Mesenchymal stem cell (in vitro differentiated cells and primary cell): ENCODE measurements around the gene LRP1B.

Source experiments
- DNase-seq: peaks from one replicate; pipeline ENCODE4 v3.0.0-alpha.2; 2013
- H2AFZ ChIP-seq: one replicate; pipeline ENCODE4 v1.6.1; 2013; ENCODE audit warnings: low read depth, mild to moderate bottlenecking, control low read depth, inconsistent platforms, low read length, moderate library complexity
- H2AK5ac ChIP-seq: 2 replicates; pipeline ENCODE4 v1.6.1; 2013; ENCODE audit warnings: low read length, moderate library complexity, mild to moderate bottlenecking, inconsistent platforms; ENCODE audit not compliant: severe bottlenecking
- H2BK120ac ChIP-seq: one replicate; pipeline ENCODE4 v1.6.1; 2013; ENCODE audit warnings: low read depth, mild to moderate bottlenecking, inconsistent platforms, low read length, moderate library complexity
- H2BK12ac ChIP-seq, 2 experiments: one replicate each; pipeline ENCODE4 v1.6.1; 2013; ENCODE audit warnings: inconsistent platforms in 2 of 2, low read length in 2 of 2, mild to moderate bottlenecking in 2 of 2, moderate library complexity in 2 of 2, control low read depth in 1 of 2
- H2BK15ac ChIP-seq: one replicate; pipeline ENCODE4 v1.6.1; 2013; ENCODE audit warnings: mild to moderate bottlenecking, low read depth, inconsistent platforms; ENCODE audit not compliant: poor library complexity, severe bottlenecking
- H2BK5ac ChIP-seq: 2 replicates; pipeline ENCODE4 v1.6.1; 2013; ENCODE audit warnings: low read depth, mild to moderate bottlenecking, low read length, control low read depth, inconsistent platforms; ENCODE audit not compliant: poor library complexity, severe bottlenecking
- H3K14ac ChIP-seq, 2 experiments: one replicate each; pipeline ENCODE4 v1.6.1; 2013; ENCODE audit warnings: inconsistent platforms in 2 of 2, low read length in 2 of 2, control low read depth in 1 of 2, mild to moderate bottlenecking in 1 of 2, moderate library complexity in 1 of 2
- H3K18ac ChIP-seq, 2 experiments: one replicate each; pipeline ENCODE4 v1.6.1; 2013; ENCODE audit warnings: inconsistent platforms in 2 of 2, low read length in 2 of 2, control low read depth in 1 of 2, low read depth in 1 of 2, mild to moderate bottlenecking in 1 of 2
- H3K23ac ChIP-seq, 2 experiments: one replicate each; pipeline ENCODE4 v1.6.1; 2013; ENCODE audit warnings: inconsistent platforms in 2 of 2, low read length in 2 of 2, mild to moderate bottlenecking in 2 of 2, moderate library complexity in 2 of 2, control low read depth in 1 of 2
- H3K27ac ChIP-seq: 2 replicates; pipeline ENCODE4 v1.5.1; 2013; ENCODE audit warnings: mild to moderate bottlenecking, moderate library complexity, low read length, control low read depth, inconsistent platforms; ENCODE audit not compliant: poor library complexity, severe bottlenecking
- H3K27me3 ChIP-seq, 2 experiments: 2 replicates each; pipeline versions ENCODE4 v1.6.1 to v1.7.0; 2013; ENCODE audit warnings: low read length in 2 of 2, mild to moderate bottlenecking in 2 of 2, moderate library complexity in 2 of 2, control low read depth in 1 of 2, inconsistent platforms in 1 of 2; ENCODE audit not compliant: control insufficient read depth in 1 of 2, insufficient read depth in 1 of 2
- H3K36me3 ChIP-seq, 2 experiments: 2 replicates each; pipeline versions ENCODE4 v1.6.1 to v1.7.0; 2013; ENCODE audit warnings: low read length in 2 of 2, control low read depth in 1 of 2, inconsistent platforms in 1 of 2, low read depth in 1 of 2, mild to moderate bottlenecking in 1 of 2; ENCODE audit not compliant: insufficient read depth in 2 of 2, control insufficient read depth in 1 of 2
- H3K4ac ChIP-seq, 2 experiments: one replicate each; pipeline ENCODE4 v1.6.1; 2013; ENCODE audit warnings: inconsistent platforms in 2 of 2, low read length in 2 of 2, mild to moderate bottlenecking in 2 of 2, moderate library complexity in 2 of 2, control low read depth in 1 of 2, low read depth in 1 of 2
- H3K4me1 ChIP-seq: 2 replicates; pipeline ENCODE4 v1.6.1; 2013; ENCODE audit warnings: low read depth, low read length, control low read depth; ENCODE audit not compliant: control insufficient read depth, insufficient read depth
- H3K4me2 ChIP-seq: 2 replicates; pipeline ENCODE4 v1.6.1; 2013; ENCODE audit warnings: low read length, mild to moderate bottlenecking, inconsistent platforms; ENCODE audit not compliant: poor library complexity, severe bottlenecking
- H3K4me3 ChIP-seq, 2 experiments: 2 replicates each; pipeline versions ENCODE4 v1.5.1 to v1.7.0; 2013; ENCODE audit warnings: low read length in 2 of 2, mild to moderate bottlenecking in 2 of 2, control low read depth in 1 of 2, low read depth in 1 of 2; ENCODE audit not compliant: insufficient read depth in 1 of 2
- H3K79me1 ChIP-seq: replicated peaks from 2 replicates; pipeline ENCODE4 v1.6.1; 2013; ENCODE audit warnings: mild to moderate bottlenecking, control low read depth, low read length, inconsistent platforms; ENCODE audit not compliant: poor library complexity, severe bottlenecking
- H3K9ac ChIP-seq: 2 replicates; pipeline ENCODE4 v1.7.0; 2013; ENCODE audit warnings: mild to moderate bottlenecking, low read length, moderate library complexity
- H3K9me3 ChIP-seq: 2 replicates; pipeline ENCODE4 v1.7.0; 2013; ENCODE audit warnings: mild to moderate bottlenecking, low read length; ENCODE audit not compliant: control insufficient read depth
- H4K8ac ChIP-seq: one replicate; pipeline ENCODE4 v1.6.1; 2013; ENCODE audit warnings: inconsistent platforms, mild to moderate bottlenecking, low read length, moderate library complexity
- H4K91ac ChIP-seq: one replicate; pipeline ENCODE4 v1.6.1; 2013; ENCODE audit warnings: mild to moderate bottlenecking, low read length, inconsistent platforms
- WGBS: methylation state at CpG from one replicate; pipeline ENCODE4 v1.1.7; 2013; ENCODE audit warnings: mixed read lengths; 5-methylcytosine and 5-hydroxymethylcytosine counted together

LRP1B gene

GRCh38 chr2:141707486-141707885, 423.3 kb downstream of the LRP1B start:
- Histone ChIP-seq H2AK5ac (no peak overlapping the region), H3K23ac (no peak overlapping the region), H3K27ac (no peak overlapping the region), H3K9me3 (no peaks in the 10 kb centered on the region), H3K14ac (no peak overlapping the region), H3K4me2 (no peak overlapping the region), H2BK5ac (no peak overlapping the region), H3K4me1 (no peaks in the 10 kb centered on the region), H3K18ac (no peak overlapping the region), H3K9ac (no peak overlapping the region), H2BK120ac (no peak overlapping the region), H3K27me3 (no peaks in the 10 kb centered on the region), H4K8ac (no peak overlapping the region), H2AFZ (no peak overlapping the region), H3K4ac (no peak overlapping the region), H3K4me3 (no peak overlapping the region), H4K91ac (no peak overlapping the region), H3K79me1 (no peaks in the 10 kb centered on the region), H2BK12ac (no peak overlapping the region), H3K36me3 (no peaks in the 10 kb centered on the region), H2BK15ac (no peak overlapping the region)
- WGBS, result 62% methylated on average over 2 of the region's 3 CpGs
- DNase-seq, result no peak

GRCh38 chr2:141704541-141704940, 426.3 kb downstream of the LRP1B start:
- Histone ChIP-seq H3K4me3 (no peak overlapping the region), H3K9me3 (peaks cover 2% of the 10 kb centered on the region), H3K4me1 (no peaks in the 10 kb centered on the region), H3K14ac (no peak overlapping the region), H3K4ac (no peak overlapping the region), H2BK15ac (no peak overlapping the region), H3K79me1 (no peaks in the 10 kb centered on the region), H3K4me2 (no peak overlapping the region), H2BK5ac (no peak overlapping the region), H3K9ac (no peak overlapping the region), H2AFZ (no peak overlapping the region), H3K36me3 (no peaks in the 10 kb centered on the region), H3K27ac (no peak overlapping the region), H3K23ac (no peak overlapping the region), H2BK12ac (no peak overlapping the region), H4K91ac (no peak overlapping the region), H3K27me3 (no peaks in the 10 kb centered on the region), H4K8ac (no peak overlapping the region), H2AK5ac (no peak overlapping the region), H2BK120ac (no peak overlapping the region), H3K18ac (no peak overlapping the region)
- DNase-seq, result no peak
- 100% methylated on average over 1 of the region's 2 CpGs for WGBS

- H3K4me2 ChIP-seq, result no peak overlapping the region
- H3K23ac ChIP-seq, result no peak overlapping the region
- no peak overlapping the region for H2BK12ac ChIP-seq
- H3K4me1 ChIP-seq, result no peaks in the 10 kb centered on the region
- H3K4me3 ChIP-seq, result no peak overlapping the region
- no peak overlapping the region for H2AFZ ChIP-seq
- no peak overlapping the region for H3K4ac ChIP-seq
- H3K36me3 ChIP-seq, result no peaks in the 10 kb centered on the region
- H3K9ac ChIP-seq, result no peak overlapping the region
- no peak overlapping the region for H3K18ac ChIP-seq
- H2BK5ac ChIP-seq, result no peak overlapping the region
- no peak overlapping the region for H3K14ac ChIP-seq
- H2BK120ac ChIP-seq, result no peak overlapping the region
- H4K8ac ChIP-seq, result no peak overlapping the region
- peaks cover 2% of the 10 kb centered on the region for H3K9me3 ChIP-seq
- H2BK15ac ChIP-seq, result no peak overlapping the region
- no peak overlapping the region for H3K27ac ChIP-seq
- H2AK5ac ChIP-seq, result no peak overlapping the region
- no peaks in the 10 kb centered on the region for H3K27me3 ChIP-seq
- DNase-seq, result no peak
- no peak overlapping the region for H4K91ac ChIP-seq
- 100% methylated on average over 2 of the region's 3 CpGs for WGBS
- H3K79me1 ChIP-seq, result no peaks in the 10 kb centered on the region
Observed at GRCh38 chr2:141703501-141703900, 427.3 kb downstream of the LRP1B start.

- Histone ChIP-seq H3K79me1 (no peaks in the 10 kb centered on the region), H2BK120ac (no peak overlapping the region), H3K18ac (no peak overlapping the region), H3K23ac (no peak overlapping the region), H3K4ac (no peak overlapping the region), H3K9ac (no peak overlapping the region), H2AK5ac (no peak overlapping the region), H4K8ac (no peak overlapping the region), H3K27me3 (no peaks in the 10 kb centered on the region), H2AFZ (no peak overlapping the region), H3K36me3 (no peaks in the 10 kb centered on the region), H4K91ac (no peak overlapping the region), H3K9me3 (peaks cover 2% of the 10 kb centered on the region), H3K4me2 (no peak overlapping the region), H3K14ac (no peak overlapping the region), H2BK15ac (no peak overlapping the region), H2BK5ac (no peak overlapping the region), H3K4me3 (no peak overlapping the region), H3K4me1 (no peaks in the 10 kb centered on the region), H3K27ac (no peak overlapping the region), H2BK12ac (no peak overlapping the region)
- WGBS, result 67% methylated on average over 1 of the region's 3 CpGs
- DNase-seq, result no peak
Observed at GRCh38 chr2:141701618-141702017, 429.2 kb downstream of the LRP1B start.
